Activated naive CD4-positive, alpha-beta T cell treated with anti-CD3 and anti-CD28 coated beads, Interleukin-2, amount 10 ng/mL, durations not matched to agents 7 days and 5 days (primary cell): ENCODE results near the gene FCRLA.
"Not testable (repeated sequence)": the region's sequence is repeated elsewhere in the genome, so short reads cannot be mapped to it uniquely, and the experiment has no call there.

Source experiments
- CTCF ChIA-PET: fragments of 350-600 bp; sonication (Branson Sonifier 250); formaldehyde crosslinking; loops from one replicate; lab custom pipeline; 2021; ENCODE audit warnings: antibody characterized with exemption; lab: Charles Lee
- DNase-seq: peaks from one replicate; pipeline ENCODE4 v3.0.0-alpha.2; 2020
- H3K27ac Mint-ChIP-seq: one replicate; pipeline ENCODE4 v1.8.0; 2021; ENCODE audit warnings: mild to moderate bottlenecking, moderate library complexity, mixed read lengths
- H3K27me3 Mint-ChIP-seq: one replicate; pipeline ENCODE4 v1.8.0; 2021; ENCODE audit warnings: mild to moderate bottlenecking, mixed read lengths
- H3K36me3 Mint-ChIP-seq: one replicate; pipeline ENCODE4 v1.8.0; 2021; ENCODE audit warnings: mixed read lengths
- H3K4me1 Mint-ChIP-seq: one replicate; pipeline ENCODE4 v1.8.0; 2021; ENCODE audit warnings: mixed read lengths
- H3K4me3 Mint-ChIP-seq: one replicate; pipeline ENCODE4 v1.8.0; 2021; ENCODE audit warnings: mild to moderate bottlenecking, moderate library complexity, mixed read lengths
- H3K9me3 Mint-ChIP-seq: one replicate; pipeline ENCODE4 v1.8.0; 2021; ENCODE audit warnings: mixed read lengths

Gene FCRLA

DNA sequence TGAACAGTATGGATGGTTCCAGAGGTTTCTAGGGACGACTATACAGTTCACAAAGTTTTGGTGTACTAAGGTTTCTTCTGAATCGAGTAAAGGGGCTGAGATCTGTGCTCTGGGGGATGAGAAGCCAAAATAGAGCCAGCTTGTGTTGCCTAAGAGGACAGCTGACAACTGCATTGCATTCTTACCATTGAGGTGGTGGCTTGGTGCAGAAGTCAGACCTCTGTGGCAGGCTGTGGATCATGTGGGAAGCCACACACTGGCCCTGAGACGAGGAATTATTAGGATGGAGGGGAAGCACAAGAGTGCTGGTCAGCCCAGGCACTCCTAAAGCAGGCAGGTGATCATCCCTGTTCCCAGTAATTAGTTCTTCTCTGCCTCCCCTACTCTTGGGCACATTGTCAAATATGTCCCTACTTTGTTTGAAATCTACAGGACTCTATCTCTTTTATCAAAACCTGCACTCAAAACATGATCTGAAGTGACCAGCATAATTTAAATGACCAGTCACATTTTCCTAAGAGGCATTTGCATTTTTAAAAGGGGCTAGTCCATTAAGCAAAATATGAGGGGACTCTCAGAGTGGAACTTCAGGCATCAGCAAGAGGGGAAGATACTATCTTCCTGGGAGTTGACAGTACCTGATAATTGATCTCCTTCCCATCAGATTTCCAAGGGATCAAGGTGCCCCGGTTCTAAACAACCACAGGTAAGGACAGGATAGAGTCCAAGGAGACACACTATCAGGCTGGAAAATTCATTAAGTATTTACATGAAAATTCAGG, 14.1 kb downstream of the FCRLA start, which contains the start of gene FCRLB:
Gene FCRLB (plus strand): TSS at position 589 of the 782 bp plus-strand sequence. CDS start 1,129 bp downstream, outside the sequence.
- H3K27me3 Mint-ChIP-seq = peaks cover 64% of the 10 kb centered on the region
- CTCF ChIA-PET = no interaction called here

DNA sequence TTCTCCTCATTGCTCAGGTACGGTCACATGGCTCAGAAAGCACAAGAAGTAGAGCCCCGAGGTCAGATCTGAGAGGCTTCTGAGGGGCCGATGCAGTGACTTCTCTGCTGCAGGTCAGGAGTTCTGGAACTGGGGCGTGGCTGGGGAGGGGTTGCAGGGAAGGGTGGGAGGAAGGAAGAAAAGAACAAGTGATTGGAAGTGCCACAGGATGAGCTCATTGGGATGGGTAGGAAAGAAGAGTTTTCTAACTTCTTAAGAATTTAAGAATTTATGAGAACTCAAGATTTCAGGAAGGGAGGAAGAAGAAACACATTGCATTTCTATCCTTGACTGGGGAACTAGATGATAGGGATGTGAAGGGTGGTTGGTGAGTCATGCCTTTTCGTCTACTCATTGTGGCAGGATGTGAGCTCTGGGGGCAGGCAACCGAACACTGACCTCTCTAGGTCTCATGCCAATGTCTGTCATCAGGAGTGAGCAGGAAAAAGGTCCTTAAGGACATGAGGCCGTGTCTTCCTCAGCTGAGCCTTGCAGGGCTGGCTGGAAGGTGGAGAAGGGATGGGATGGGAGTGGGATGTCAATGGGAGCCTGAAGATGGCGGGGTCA, 14.8 kb downstream of the FCRLA start:
- CTCF ChIA-PET = interaction anchor here (1.7 kb wide), 1 partner anchor 20 kb away, joined by 4 read pairs; no protein-coding TSS in a partner anchor
- no peaks in the 10 kb centered on the region for H3K36me3 Mint-ChIP-seq
- H3K4me3 Mint-ChIP-seq = no peak overlapping the region
- no peak overlapping the region for H3K27ac Mint-ChIP-seq
- peaks cover 68% of the 10 kb centered on the region for H3K27me3 Mint-ChIP-seq
- no peak for DNase-seq
- H3K9me3 Mint-ChIP-seq = no peaks in the 10 kb centered on the region
- peaks cover 24% of the 10 kb centered on the region for H3K4me1 Mint-ChIP-seq

More for the DNA sequence above, 14.1 kb downstream of the FCRLA start, which contains the start of gene FCRLB:
- H3K36me3 Mint-ChIP-seq = no peaks in the 10 kb centered on the region
- H3K4me1 Mint-ChIP-seq = peaks cover 23% of the 10 kb centered on the region
- no peak within 1 kb of the TSS for H3K4me3 Mint-ChIP-seq
- no peaks in the 10 kb centered on the region for H3K9me3 Mint-ChIP-seq
- no peak within 1 kb of the TSS for H3K27ac Mint-ChIP-seq
- DNase-seq = no peak

DNA sequence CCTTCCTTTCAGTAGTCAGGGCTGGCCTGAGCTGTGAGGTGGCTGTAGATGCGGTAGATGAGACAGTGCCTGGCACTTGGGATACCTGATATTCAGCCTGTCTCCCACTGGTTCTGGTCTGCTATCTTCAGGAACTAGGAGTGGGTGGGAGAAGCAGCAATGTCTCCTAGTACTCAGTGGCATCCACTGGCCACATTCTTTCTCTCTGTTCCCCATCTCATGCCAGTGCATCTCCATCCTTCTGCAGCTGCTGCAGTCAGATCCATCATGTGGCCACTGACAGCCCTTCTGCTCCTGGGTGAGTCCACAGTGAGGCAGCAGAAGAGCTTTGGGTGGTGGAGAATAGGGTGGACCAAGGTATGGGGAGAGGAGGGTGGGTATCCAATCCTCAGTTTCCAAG, 15.4 kb downstream of the FCRLA start:
- peaks cover 25% of the 10 kb centered on the region for H3K4me1 Mint-ChIP-seq
- H3K9me3 Mint-ChIP-seq = no peaks in the 10 kb centered on the region
- no peak overlapping the region for H3K27ac Mint-ChIP-seq
- CTCF ChIA-PET = interaction anchor here (1.7 kb wide), 1 partner anchor 19 kb away, joined by 4 read pairs; no protein-coding TSS in a partner anchor
- no peak overlapping the region for H3K4me3 Mint-ChIP-seq
- DNase-seq = no peak
- no peaks in the 10 kb centered on the region for H3K36me3 Mint-ChIP-seq
- peaks cover 66% of the 10 kb centered on the region for H3K27me3 Mint-ChIP-seq

DNA sequence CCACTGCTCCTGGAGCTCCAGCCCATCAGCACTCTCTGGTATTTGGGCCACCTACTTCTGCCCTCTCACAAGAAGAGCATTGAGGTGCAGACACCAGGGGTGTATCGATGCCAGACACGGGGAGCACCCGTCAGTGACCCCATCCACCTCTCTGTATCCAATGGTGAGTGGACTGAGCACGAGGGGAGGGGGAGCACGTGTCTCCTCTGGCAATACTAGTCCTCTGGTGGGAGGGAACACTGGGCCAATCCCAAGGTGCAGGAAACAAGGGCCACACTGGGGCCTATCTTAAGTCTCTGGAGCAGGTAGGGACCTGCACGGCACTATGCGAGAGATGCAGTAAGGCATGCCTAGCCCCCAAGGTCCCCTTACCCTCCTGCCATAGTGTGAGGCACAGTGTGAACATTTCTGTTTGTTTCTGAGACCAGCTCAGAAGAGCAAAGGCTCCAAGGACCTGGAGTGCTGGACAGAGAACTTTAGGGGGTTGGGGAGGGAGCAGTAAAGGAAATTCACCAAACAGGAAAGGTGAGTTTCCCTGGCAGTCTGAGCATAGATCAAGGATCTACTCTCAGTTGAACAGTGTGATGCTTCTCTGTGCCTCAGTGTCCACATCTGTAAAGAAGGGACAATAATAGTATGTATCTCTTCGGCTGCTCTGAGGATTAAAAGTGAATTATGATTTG, 16.6 kb downstream of the FCRLA start:
- H3K4me3 Mint-ChIP-seq = no peak overlapping the region
- H3K4me1 Mint-ChIP-seq = peaks cover 32% of the 10 kb centered on the region
- H3K27ac Mint-ChIP-seq = no peak overlapping the region
- CTCF ChIA-PET = interaction anchor here (1.7 kb wide), 1 partner anchor 18 kb away, joined by 4 read pairs; no protein-coding TSS in a partner anchor
- no peak for DNase-seq
- H3K27me3 Mint-ChIP-seq = peaks cover 68% of the 10 kb centered on the region
- H3K36me3 Mint-ChIP-seq = no peaks in the 10 kb centered on the region
- H3K9me3 Mint-ChIP-seq = no peaks in the 10 kb centered on the region

DNA sequence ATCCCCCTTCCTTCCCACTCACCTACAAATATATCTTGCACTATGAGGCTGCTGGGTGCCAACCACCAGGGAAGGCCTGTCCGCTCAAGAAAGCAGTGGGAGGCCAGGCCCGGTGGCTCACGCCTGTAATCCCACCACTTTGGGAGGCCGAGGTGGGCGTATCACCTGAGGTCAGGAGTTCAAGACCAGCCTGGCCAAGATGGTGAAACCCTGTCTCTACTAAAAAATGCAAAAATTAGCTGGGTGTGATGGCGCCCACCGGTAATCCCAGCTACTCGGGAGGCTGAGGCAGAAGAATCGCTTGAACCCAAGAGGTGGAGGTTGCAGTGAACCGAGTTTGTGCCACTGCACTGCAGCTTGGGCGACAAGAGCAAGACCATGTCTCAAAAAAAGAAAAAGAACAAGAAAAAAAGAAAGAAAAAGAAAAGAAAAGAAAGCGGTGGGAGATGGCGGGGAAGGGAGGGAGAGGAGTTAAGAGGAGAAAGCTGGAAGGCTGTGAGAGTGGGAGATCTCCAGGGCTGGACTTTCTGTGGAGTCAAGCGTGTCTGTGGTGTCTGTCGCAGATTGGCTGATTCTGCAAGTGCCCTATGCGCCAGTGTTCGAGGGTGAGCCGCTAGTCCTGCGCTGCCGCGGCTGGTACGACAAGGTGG, 18.4 kb downstream of the FCRLA start:
- CTCF ChIA-PET = interaction anchor here (1.2 to 1.3 kb wide), 3 partner anchors 12 to 17 kb away, joined by 3 to 11 read pairs (median 4); no protein-coding TSS in a partner anchor
- H3K27ac Mint-ChIP-seq = peak overlapping the region; percentile 78
- not testable (repeated sequence) for H3K36me3 Mint-ChIP-seq, DNase-seq, H3K9me3 Mint-ChIP-seq
- peak overlapping the region; percentile 76 for H3K4me3 Mint-ChIP-seq
- H3K4me1 Mint-ChIP-seq = peaks cover 45% of the 10 kb centered on the region
- peaks cover 79% of the 10 kb centered on the region for H3K27me3 Mint-ChIP-seq

DNA sequence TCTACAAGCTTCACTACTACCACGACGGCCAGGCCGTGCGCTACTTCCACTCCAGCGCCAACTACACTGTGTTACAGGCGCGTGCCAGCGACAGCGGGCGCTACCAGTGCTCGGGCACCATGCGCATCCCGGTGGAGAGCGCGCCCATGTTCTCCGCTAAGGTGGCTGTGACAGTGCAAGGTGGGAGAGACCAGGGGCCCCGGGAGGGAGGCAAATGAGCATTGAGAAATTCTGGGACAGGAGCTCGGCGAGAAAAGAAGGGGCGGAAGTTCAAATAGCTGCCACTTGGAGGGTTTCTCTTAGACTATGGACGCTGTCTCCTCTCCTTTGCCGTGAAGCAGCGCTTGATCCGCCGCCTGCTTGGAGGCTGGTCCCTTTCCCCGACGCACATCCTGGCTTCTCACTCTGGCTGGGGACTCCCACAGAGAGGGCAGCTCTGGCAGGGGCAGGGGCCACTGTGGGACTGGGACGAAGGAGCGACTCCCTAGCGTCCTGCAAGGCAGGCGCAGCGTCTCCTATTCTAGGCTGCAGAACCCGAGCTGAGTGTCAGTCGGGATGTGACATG, 19.0 kb downstream of the FCRLA start:
- CTCF ChIA-PET = interaction anchor here (1.0 to 1.3 kb wide), 5 partner anchors 10 to 239 kb away, joined by 3 to 11 read pairs (median 4); no protein-coding TSS in a partner anchor
- H3K9me3 Mint-ChIP-seq = no peaks in the 10 kb centered on the region
- peak; percentile 49 for DNase-seq
- H3K36me3 Mint-ChIP-seq = no peaks in the 10 kb centered on the region
- H3K27me3 Mint-ChIP-seq = peaks cover 83% of the 10 kb centered on the region
- H3K4me1 Mint-ChIP-seq = peaks cover 47% of the 10 kb centered on the region
- peak overlapping the region; percentile 76 for H3K4me3 Mint-ChIP-seq
- H3K27ac Mint-ChIP-seq = peak overlapping the region; percentile 78

DNA sequence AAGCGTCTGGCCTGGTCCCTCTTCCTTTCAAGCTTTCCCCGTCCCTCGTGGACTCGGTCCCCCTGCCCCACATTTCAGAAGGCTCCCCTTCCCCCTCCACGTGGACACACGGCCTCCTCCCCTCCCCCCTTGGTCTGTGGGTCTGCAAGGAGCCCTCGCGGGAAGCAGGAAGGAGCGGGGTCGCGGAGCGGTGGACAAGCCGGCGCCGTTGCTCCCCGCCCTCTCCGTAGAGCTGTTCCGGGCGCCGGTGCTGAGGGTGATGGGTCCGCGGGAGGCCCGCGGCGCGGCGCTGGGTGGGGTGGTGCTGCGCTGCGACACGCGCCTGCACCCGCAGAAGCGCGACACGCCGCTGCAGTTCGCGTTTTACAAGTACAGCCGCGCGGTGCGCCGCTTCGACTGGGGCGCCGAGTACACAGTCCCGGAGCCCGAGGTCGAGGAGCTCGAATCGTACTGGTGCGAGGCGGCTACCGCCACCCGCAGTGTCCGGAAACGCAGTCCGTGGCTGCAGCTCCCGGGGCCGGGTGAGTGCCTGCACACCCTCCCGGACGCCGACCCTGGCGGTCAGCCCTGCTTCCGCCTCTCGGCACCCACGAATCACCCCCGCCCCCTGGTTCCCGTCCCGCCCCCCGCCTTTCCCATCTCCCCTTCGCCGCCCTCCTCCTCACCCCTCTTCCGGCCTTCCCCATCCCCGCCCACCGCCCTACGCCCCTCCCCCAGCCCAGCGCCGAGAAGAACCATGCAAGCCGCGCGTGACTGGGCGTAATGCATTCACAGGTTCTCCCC, 19.6 kb downstream of the FCRLA start:
- peaks cover 81% of the 10 kb centered on the region for H3K27me3 Mint-ChIP-seq
- peak overlapping the region; percentile 88 for H3K27ac Mint-ChIP-seq
- H3K4me3 Mint-ChIP-seq = peak overlapping the region; percentile 76
- peaks cover 51% of the 10 kb centered on the region for H3K4me1 Mint-ChIP-seq
- no peaks in the 10 kb centered on the region for H3K36me3 Mint-ChIP-seq
- peak; percentile 82 for DNase-seq
- no peaks in the 10 kb centered on the region for H3K9me3 Mint-ChIP-seq
- CTCF ChIA-PET = interaction anchor here (0.6 to 1.3 kb wide), 7 partner anchors 11 to 1641 kb away, joined by 3 to 11 read pairs (median 3); no protein-coding TSS in a partner anchor

DNA sequence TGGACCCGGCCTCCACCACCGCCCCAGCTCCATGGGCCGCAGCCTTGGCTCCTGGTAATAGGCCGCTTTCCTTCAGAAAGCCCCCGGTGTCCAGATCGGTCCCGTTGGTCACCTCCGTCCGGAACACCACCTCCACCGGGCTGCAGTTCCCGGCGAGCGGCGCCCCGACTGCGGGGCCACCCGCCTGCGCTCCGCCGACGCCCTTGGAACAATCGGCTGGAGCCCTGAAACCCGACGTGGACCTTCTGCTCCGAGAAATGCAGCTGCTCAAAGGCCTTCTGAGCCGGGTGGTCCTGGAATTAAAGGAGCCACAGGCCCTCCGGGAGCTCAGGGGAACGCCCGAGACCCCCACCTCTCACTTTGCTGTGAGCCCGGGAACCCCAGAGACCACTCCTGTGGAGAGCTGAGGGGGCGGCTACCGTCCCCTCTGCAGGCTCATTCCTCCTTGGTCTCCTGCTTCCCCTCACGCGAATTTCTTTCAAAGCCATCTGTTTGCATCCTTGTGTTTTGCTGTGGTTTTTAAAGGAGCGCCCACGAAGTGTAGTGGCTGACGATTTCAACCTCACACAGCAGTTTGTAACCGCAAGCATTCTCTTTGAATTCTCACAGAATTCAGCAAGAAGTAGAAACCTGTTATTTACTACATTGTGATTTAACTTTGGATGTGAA, 20.4 kb downstream of the FCRLA start:
- Mint-ChIP-seq H3K4me1 (peaks cover 47% of the 10 kb centered on the region), H3K9me3 (no peaks in the 10 kb centered on the region), H3K4me3 (peak overlapping the region; percentile 76), H3K36me3 (no peaks in the 10 kb centered on the region), H3K27me3 (peaks cover 74% of the 10 kb centered on the region), H3K27ac (peak overlapping the region; percentile 88)
- CTCF ChIA-PET = interaction anchor here (0.6 to 1.1 kb wide), 3 partner anchors 12 to 1642 kb away, joined by 3 read pairs; no protein-coding TSS in a partner anchor
- DNase-seq = peak; percentile 63

DNA sequence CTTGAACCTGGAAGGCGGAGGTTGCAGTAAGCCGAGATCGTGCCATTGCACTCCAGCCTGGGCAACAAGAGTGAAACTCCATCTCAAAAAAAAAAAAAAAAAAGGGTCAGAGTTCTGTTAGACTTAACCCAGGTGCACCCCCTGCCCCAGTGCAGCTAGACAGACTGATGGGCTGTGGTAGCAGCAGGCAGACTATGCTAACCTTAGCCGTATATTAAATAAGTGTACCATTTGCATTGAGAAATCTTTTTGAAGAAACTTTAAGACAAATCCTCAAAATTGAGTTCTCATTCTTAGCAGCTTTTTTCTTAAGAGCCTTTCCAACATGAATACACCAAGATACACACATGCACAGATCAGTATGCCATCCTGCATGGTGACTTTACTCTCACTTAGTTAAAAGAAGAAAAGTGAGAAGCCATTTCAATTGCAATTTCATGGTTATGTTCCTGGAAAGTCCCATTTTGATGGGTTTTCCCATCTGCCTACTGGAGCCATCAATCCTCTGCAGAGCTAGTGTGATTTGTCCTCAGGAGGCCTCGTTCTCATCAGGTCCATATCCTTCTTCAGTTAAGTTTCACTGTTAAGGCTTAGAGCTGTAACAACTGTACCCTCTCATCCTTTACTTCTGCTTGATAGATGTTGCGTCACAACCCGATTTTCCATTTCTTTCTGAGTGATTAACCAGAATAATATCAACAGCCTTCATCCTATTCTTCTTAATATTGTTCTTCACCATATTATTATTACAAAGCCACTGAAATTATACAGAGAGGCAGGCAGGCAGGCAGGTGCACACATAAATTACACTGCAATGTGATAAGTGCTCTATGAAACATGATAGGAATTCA, 21.6 kb downstream of the FCRLA start:
- peaks cover 62% of the 10 kb centered on the region for H3K27me3 Mint-ChIP-seq
- no peak overlapping the region for H3K4me3 Mint-ChIP-seq
- peaks cover 47% of the 10 kb centered on the region for H3K4me1 Mint-ChIP-seq
- no peak overlapping the region for H3K27ac Mint-ChIP-seq
- H3K9me3 Mint-ChIP-seq = no peaks in the 10 kb centered on the region
- H3K36me3 Mint-ChIP-seq = no peaks in the 10 kb centered on the region
- no peak for DNase-seq
- CTCF ChIA-PET = interaction anchor here (0.9 to 1.1 kb wide), 2 partner anchors 9 to 13 kb away, joined by 4 to 5 read pairs; no protein-coding TSS in a partner anchor

DNA sequence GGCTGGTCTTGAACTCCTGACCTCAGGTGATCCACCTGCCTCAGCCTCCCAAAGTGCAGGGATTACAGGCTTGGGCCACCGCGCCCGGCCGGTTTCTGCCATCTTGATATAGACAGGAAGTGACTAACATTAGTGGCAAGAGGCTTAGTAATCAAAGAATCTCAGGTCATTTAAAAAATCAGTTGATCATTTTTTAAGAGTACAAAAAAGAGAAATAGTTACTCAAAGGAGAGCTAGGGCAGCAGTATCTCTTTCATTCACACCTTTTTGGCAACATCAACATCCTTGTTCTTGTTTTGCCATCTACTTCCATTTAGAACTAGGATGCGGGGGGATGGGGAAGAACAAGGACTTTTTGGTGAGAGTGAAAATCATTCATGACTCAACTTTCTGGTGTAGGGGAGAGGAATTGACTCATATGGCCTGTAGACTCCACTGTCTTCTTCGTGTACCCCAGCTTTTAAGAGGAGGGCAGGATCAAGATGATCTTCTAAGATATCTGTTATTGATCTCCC, 23.1 kb downstream of the FCRLA start:
- Mint-ChIP-seq H3K27me3 (peaks cover 52% of the 10 kb centered on the region), H3K4me3 (no peak overlapping the region), H3K36me3 (no peaks in the 10 kb centered on the region), H3K9me3 (no peaks in the 10 kb centered on the region), H3K4me1 (peaks cover 43% of the 10 kb centered on the region), H3K27ac (no peak overlapping the region)
- CTCF ChIA-PET = interaction anchor here (0.8 to 1.4 kb wide), 3 partner anchors 8 to 11 kb away, joined by 3 to 5 read pairs (median 4); no protein-coding TSS in a partner anchor
- no peak for DNase-seq

DNA sequence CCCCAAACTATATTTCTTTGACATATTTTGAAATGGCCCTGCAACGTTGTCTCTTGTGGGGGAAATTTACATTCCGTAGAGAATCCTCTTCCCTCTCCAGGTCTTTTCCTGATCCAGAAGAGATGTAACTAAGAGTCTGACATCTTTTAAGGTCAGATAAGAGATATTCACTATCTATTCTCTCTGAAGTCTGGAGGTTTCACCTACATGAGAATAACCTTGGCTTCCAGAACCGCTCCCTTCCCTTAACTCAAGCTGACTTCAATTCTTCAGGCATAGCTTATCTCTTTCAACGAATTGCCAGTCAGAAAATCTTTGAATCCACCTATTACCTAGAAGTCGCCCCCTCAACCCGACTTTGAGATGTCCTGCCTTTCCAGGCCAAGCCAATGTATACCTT, 24.2 kb downstream of the FCRLA start:
- no peaks in the 10 kb centered on the region for H3K36me3 Mint-ChIP-seq
- CTCF ChIA-PET = no interaction called here
- H3K27me3 Mint-ChIP-seq = peaks cover 51% of the 10 kb centered on the region

More for the DNA sequence above, 24.2 kb downstream of the FCRLA start:
- Mint-ChIP-seq H3K4me3 (no peak overlapping the region), H3K27ac (no peak overlapping the region), H3K4me1 (peaks cover 36% of the 10 kb centered on the region), H3K9me3 (no peaks in the 10 kb centered on the region)
- no peak for DNase-seq
